Measurements from ENCODE around the gene NUPR2. TPM values are rescaled to one million over a fixed set of nuclear protein-coding genes. Genes with fewer than 3 reads are reported as not detected.
"Not testable (repeated sequence)": the region's sequence is repeated elsewhere in the genome, so short reads cannot be mapped to it uniquely, and the experiment has no call there.

NUPR2 gene
- not detected for total RNA-seq
- long read RNA-seq: 0 reads

- ATAC-seq: no peak
- DNase-seq (ENCODE audit: missing footprints): no peak
- intact Hi-C loops (cut with DNase I): no loop called here
These were observed at the start of gene NUPR2 for GRCh38 chr7:56115852-56116538. Gene NUPR2 (minus strand): TSS chr7:56116417. CDS start chr7:56116314, 103 bp downstream.

- no peak for ATAC-seq
- intact Hi-C loops (cut with DNase I): no loop called here
- DNase-seq (ENCODE audit: missing footprints): no peak
These were observed 41.1 kb upstream of the NUPR2 start for GRCh38 chr7:56157238-56157790.

GRCh38 chr7:56131062-56131461 lies 14.8 kb upstream of the NUPR2 start:
- ATAC-seq; intact Hi-C loops (cut with DNase I); DNase-seq (ENCODE audit: missing footprints): not testable (repeated sequence)

- DNase-seq (ENCODE audit: missing footprints) (no peak), ATAC-seq (no peak)
- intact Hi-C loops (cut with DNase I): no loop called here
These were observed 11.2 kb upstream of the NUPR2 start for GRCh38 chr7:56127241-56127975.

- ATAC-seq: no peak
- DNase-seq (ENCODE audit: missing footprints): no peak
- intact Hi-C loops (cut with DNase I): no loop called here
These were observed 9.6 kb upstream of the NUPR2 start for GRCh38 chr7:56125831-56126230.

GRCh38 chr7:56124981-56125380 lies 8.8 kb upstream of the NUPR2 start:
- intact Hi-C loops (cut with DNase I): no loop called here
- ATAC-seq: no peak
- DNase-seq (ENCODE audit: missing footprints): no peak

GRCh38 chr7:56121440-56121839 lies 5.2 kb upstream of the NUPR2 start:
- no peak for ATAC-seq
- intact Hi-C loops (cut with DNase I): no loop called here
- DNase-seq (ENCODE audit: missing footprints): no peak

GRCh38 chr7:56112244-56112643 lies 4.0 kb downstream of the NUPR2 start:
- DNase-seq (ENCODE audit: missing footprints); intact Hi-C loops (cut with DNase I); ATAC-seq: not testable (repeated sequence)

- intact Hi-C loops (cut with DNase I): no loop called here
- no peak for ATAC-seq
- no peak for DNase-seq (ENCODE audit: missing footprints)
These were observed 5.6 kb downstream of the NUPR2 start for GRCh38 chr7:56110611-56111010.

- intact Hi-C loops (cut with DNase I): loop anchor here (5.0 kb wide), 1 partner anchor 56 kb away; the partner anchor contains the start of genes CCT6A and PSPH
- DNase-seq (ENCODE audit: missing footprints): no peak
- ATAC-seq: no peak
These were observed 8.3 kb downstream of the NUPR2 start for GRCh38 chr7:56107954-56108258.

- ATAC-seq: peak; percentile 100
- intact Hi-C loops (cut with DNase I): loop anchor here (5.0 kb wide), 1 partner anchor 54 kb away; the partner anchor contains the start of genes CCT6A and PSPH
- peak; percentile 98 for DNase-seq (ENCODE audit: missing footprints)
These were observed 9.8 kb downstream of the NUPR2 start, which contains the start of gene CHCHD2 for GRCh38 chr7:56106108-56107073. Gene CHCHD2 (minus strand): TSS chr7:56106476. CDS start chr7:56106413, 63 bp downstream.

- ATAC-seq (no peak), DNase-seq (ENCODE audit: missing footprints) (no peak)
- intact Hi-C loops (cut with DNase I): loop anchor here (5.0 kb wide), 1 partner anchor 53 kb away; the partner anchor contains the start of genes CCT6A and PSPH
These were observed 10.7 kb downstream of the NUPR2 start for GRCh38 chr7:56105508-56105907.

- DNase-seq (ENCODE audit: missing footprints); intact Hi-C loops (cut with DNase I); ATAC-seq: not testable (repeated sequence)
These were observed 12.1 kb downstream of the NUPR2 start for GRCh38 chr7:56104138-56104537.

- intact Hi-C loops (cut with DNase I): no loop called here
- DNase-seq (ENCODE audit: missing footprints) (no peak), ATAC-seq (no peak)
These were observed 16.6 kb downstream of the NUPR2 start for GRCh38 chr7:56099653-56100052.

GRCh38 chr7:56098187-56099008 lies 17.8 kb downstream of the NUPR2 start:
- DNase-seq (ENCODE audit: missing footprints); intact Hi-C loops (cut with DNase I); ATAC-seq: not testable (repeated sequence)

GRCh38 chr7:56097700-56098099 lies 18.5 kb downstream of the NUPR2 start:
- intact Hi-C loops (cut with DNase I): no loop called here
- peak; percentile 69 for ATAC-seq
- no peak for DNase-seq (ENCODE audit: missing footprints)

- DNase-seq (ENCODE audit: missing footprints) (peak; percentile 85), ATAC-seq (peak; percentile 86)
- intact Hi-C loops (cut with DNase I): loop anchor here (1.0 kb wide), 1 partner anchor 14 kb away; no protein-coding TSS in a partner anchor
These were observed 23.3 kb downstream of the NUPR2 start, which contains the start of gene PHKG1 for GRCh38 chr7:56092789-56093531. Gene PHKG1 (minus strand): TSS chr7:56092952. CDS start chr7:56088941, 4,011 bp downstream.

Data from Right ventricle myocardium inferior (tissue), 1 donor.